Suprapubic skin (tissue), 3 donors: Measurements from ENCODE around the gene FTH1.

Experiments
- CTCF ChIP-seq, 2 donors: fragments of 200-600 bp in 1 of 2; fragments of 450-650 bp in 1 of 2; sonication (generic) in 1 of 2; IDR thresholded peaks; one replicate each; pipeline ENCODE4 v1.5.1; 2016 to 2019; ENCODE audit warnings: antibody characterized with exemption in 2 of 2, mild to moderate bottlenecking in 1 of 2, moderate library complexity in 1 of 2
- EP300 ChIP-seq: sonication (generic); formaldehyde crosslinking; IDR thresholded peaks from one replicate; pipeline ENCODE4 v1.6.1; 2017; ENCODE audit warnings: antibody characterized with exemption

- TF ChIP-seq EP300, result no peak
- no peak for TF ChIP-seq CTCF (IDR thresholded peaks at IDR 0.05)
Observed at GRCh38 chr11:61950035-61950547, 17.3 kb downstream of the FTH1 start, which contains the start of gene BEST1.
